H1 (cell line): Measurements from ENCODE around the gene YIPF6. TPM values are rescaled to one million over a fixed set of nuclear protein-coding genes. Genes with fewer than 3 reads are reported as not detected.
"Not testable (repeated sequence)": the region's sequence is repeated elsewhere in the genome, so short reads cannot be mapped to it uniquely, and the experiment has no call there.

ENCODE experiments used
- CTCF ChIA-PET: fragments of 300-600 bp; sonication (Branson Sonifier 250); formaldehyde crosslinking; loops from one replicate; lab custom pipeline; 2021; ENCODE audit not compliant: partially characterized antibody; lab: Charles Lee
- POLR2A ChIA-PET: fragments of 300-600 bp; sonication (Branson Sonifier 250); formaldehyde crosslinking; loops from one replicate; lab custom pipeline; 2021; ENCODE audit warnings: inconsistent platforms; ENCODE audit not compliant: partially characterized antibody; lab: Charles Lee
- DNase-seq, 2 experiments: peaks; one replicate each; pipeline versions ENCODE4 v3.0.0 to v3.0.0-alpha.2; 2010 to 2022; ENCODE audit warnings: low spot score in 2 of 2, low read depth in 1 of 2, mixed read lengths in 1 of 2
- FAIRE-seq: peaks from 2 replicates; lab custom pipeline; 2011; peaks lifted over from hg19 to GRCh38; lab: Jason Lieb, UNC
- H2AFZ ChIP-seq: 2 replicates; pipeline ENCODE4 v1.8.1; 2012; ENCODE audit warnings: low read length, inconsistent platforms
- H2AK5ac ChIP-seq: 2 replicates; pipeline ENCODE4 v1.6.1; 2013; ENCODE audit warnings: low read depth, low read length
- H2BK120ac ChIP-seq: replicated peaks from 2 replicates; pipeline ENCODE3; 2013; ENCODE audit warnings: low read depth, low read length, inconsistent platforms
- H2BK12ac ChIP-seq: 2 replicates; pipeline ENCODE4 v1.6.1; 2013; ENCODE audit warnings: low read depth, low read length
- H2BK15ac ChIP-seq: 2 replicates; pipeline ENCODE4 v1.6.1; 2013; ENCODE audit warnings: low read length
- H2BK20ac ChIP-seq: 2 replicates; pipeline ENCODE4 v1.6.1; 2013; ENCODE audit warnings: low read length
- H2BK5ac ChIP-seq: 2 replicates; pipeline ENCODE4 v1.6.1; 2013; ENCODE audit warnings: low read depth, low read length
- H3K14ac ChIP-seq: 2 replicates; pipeline ENCODE4 v1.6.1; 2013; ENCODE audit warnings: inconsistent platforms; ENCODE audit not compliant: insufficient read length
- H3K18ac ChIP-seq: 2 replicates; pipeline ENCODE4 v1.6.1; 2013; ENCODE audit warnings: low read length; ENCODE audit errors: extremely low read depth
- H3K23ac ChIP-seq: 2 replicates; pipeline ENCODE4 v1.6.1; 2013; ENCODE audit warnings: inconsistent platforms; ENCODE audit not compliant: insufficient read length
- H3K23me2 ChIP-seq: 2 replicates; pipeline ENCODE4 v1.6.1; 2013; ENCODE audit warnings: low read depth, low read length
- H3K27ac ChIP-seq: 2 replicates; pipeline ENCODE4 v1.6.1; 2011; ENCODE audit warnings: low read depth, low read length, inconsistent platforms
- H3K27me3 ChIP-seq, 4 experiments: replicated peaks in 1 of 4; 1 replicate in 1 of 4; 2 replicates in 3 of 4; pipeline versions ENCODE4 v1.6.1 to v1.8.1; 2011 to 2013; ENCODE audit warnings: low read length in 3 of 4, mild to moderate bottlenecking in 3 of 4, inconsistent platforms in 2 of 4, mixed read lengths in 2 of 4, moderate library complexity in 1 of 4; ENCODE audit not compliant: control insufficient read depth in 3 of 4, insufficient read depth in 3 of 4; ENCODE audit errors: extremely low read depth in 1 of 4
- H3K36me3 ChIP-seq, 4 experiments: 2 replicates each; pipeline versions ENCODE4 v1.6.1 to v1.8.1; 2011 to 2013; ENCODE audit warnings: mild to moderate bottlenecking in 4 of 4, low read length in 3 of 4, moderate library complexity in 2 of 4, control low read depth in 1 of 4, inconsistent platforms in 1 of 4; ENCODE audit not compliant: insufficient read depth in 4 of 4, control insufficient read depth in 2 of 4
- H3K4ac ChIP-seq: replicated peaks from 2 replicates; pipeline ENCODE3; 2013; ENCODE audit warnings: low read length, low read depth, mixed read lengths, inconsistent platforms; ENCODE audit not compliant: insufficient read length
- H3K4me1 ChIP-seq, 4 experiments: replicated peaks in 1 of 4; 1 replicate in 1 of 4; 2 replicates in 3 of 4; pipeline versions ENCODE4 v1.6.1 to v1.8.1; 2011 to 2013; ENCODE audit warnings: low read length in 3 of 4, inconsistent platforms in 2 of 4, mixed read lengths in 1 of 4; ENCODE audit not compliant: insufficient read depth in 4 of 4, control insufficient read depth in 3 of 4
- H3K4me2 ChIP-seq, 2 experiments: 2 replicates each; pipeline versions ENCODE4 v1.6.1 to v1.8.1; 2011 to 2013; ENCODE audit warnings: low read depth in 2 of 2, low read length in 2 of 2, control low read depth in 1 of 2, inconsistent platforms in 1 of 2, mild to moderate bottlenecking in 1 of 2; ENCODE audit not compliant: insufficient read depth in 1 of 2
- H3K4me3 ChIP-seq, 4 experiments: fragments of 200-600, 300-600 bp in 1 of 4; sonication (generic), shearing (Covaris generic), sonication (Bioruptor Twin) in 1 of 4; 2 replicates each; pipeline versions ENCODE4 v1.5.1 to v1.8.1; 2011 to 2016; ENCODE audit warnings: low read length in 4 of 4, low read depth in 3 of 4, control low read depth in 2 of 4, inconsistent platforms in 2 of 4, mild to moderate bottlenecking in 2 of 4, mixed read lengths in 1 of 4, moderate library complexity in 1 of 4; ENCODE audit not compliant: insufficient read depth in 2 of 4; ENCODE audit errors: extremely low read depth in 1 of 4
- H3K56ac ChIP-seq: replicated peaks from 2 replicates; pipeline ENCODE3; 2013; ENCODE audit warnings: low read depth, mild to moderate bottlenecking, mixed read lengths, low read length, inconsistent platforms; ENCODE audit not compliant: insufficient read length
- H3K79me1 ChIP-seq: 2 replicates; pipeline ENCODE4 v1.6.1; 2013; ENCODE audit warnings: low read depth, low read length, control low read depth
- H3K79me2 ChIP-seq, 2 experiments: 2 replicates each; pipeline versions ENCODE4 v1.6.1 to v1.8.1; 2012 to 2013; ENCODE audit warnings: low read length in 2 of 2, mild to moderate bottlenecking in 2 of 2, inconsistent platforms in 1 of 2; ENCODE audit not compliant: insufficient read depth in 2 of 2, control insufficient read depth in 1 of 2
- H3K9ac ChIP-seq, 4 experiments: replicated peaks in 1 of 4; 1 replicate in 1 of 4; 2 replicates in 3 of 4; pipeline versions ENCODE4 v1.6.1 to v1.8.1; 2011 to 2013; ENCODE audit warnings: low read depth in 3 of 4, low read length in 3 of 4, control low read depth in 2 of 4, mild to moderate bottlenecking in 2 of 4, moderate library complexity in 2 of 4, inconsistent platforms in 1 of 4; ENCODE audit errors: extremely low read depth in 1 of 4
- H3K9me3 ChIP-seq, 2 experiments: 2 replicates each; pipeline versions ENCODE4 v1.6.1 to v1.8.1; 2012 to 2013; ENCODE audit warnings: mild to moderate bottlenecking in 2 of 2, moderate library complexity in 2 of 2, control low read depth in 1 of 2, inconsistent platforms in 1 of 2, low read depth in 1 of 2, low read length in 1 of 2, mixed read lengths in 1 of 2; ENCODE audit not compliant: insufficient read depth in 2 of 2
- H4K20me1 ChIP-seq, 2 experiments: replicated peaks in 1 of 2; 2 replicates each; pipeline versions ENCODE3 to v1.8.1; 2011 to 2013; ENCODE audit warnings: inconsistent platforms in 2 of 2, low read length in 2 of 2, mild to moderate bottlenecking in 1 of 2; ENCODE audit not compliant: insufficient read depth in 2 of 2, control insufficient read depth in 1 of 2
- H4K5ac ChIP-seq: 2 replicates; pipeline ENCODE4 v1.6.1; 2013; ENCODE audit warnings: low read length, low read depth, mixed read lengths, inconsistent platforms; ENCODE audit not compliant: insufficient read length
- H4K8ac ChIP-seq: 2 replicates; pipeline ENCODE4 v1.8.0; 2013; ENCODE audit warnings: mild to moderate bottlenecking, moderate library complexity, low read length, inconsistent platforms; ENCODE audit not compliant: insufficient read depth; ENCODE audit errors: extremely low read depth
- H4K91ac ChIP-seq: replicated peaks from 2 replicates; pipeline ENCODE3; 2013; ENCODE audit warnings: low read length, mixed read lengths, inconsistent platforms; ENCODE audit not compliant: insufficient read length
- WGBS, 2 experiments: shearing (Covaris generic) in 1 of 2; methylation state at CpG; one replicate each; pipeline versions ENCODE4 v1.1.6 to v1.1.7; 2013 to 2015; ENCODE audit warnings: low lambda C conversion rate in 2 of 2, mixed read lengths in 2 of 2, inconsistent platforms in 1 of 2, low coverage in 1 of 2, missing lambda C conversion rate in 1 of 2; ENCODE audit not compliant: insufficient replicate concordance in 2 of 2, insufficient coverage in 1 of 2, insufficient read length in 1 of 2; ENCODE audit errors: extremely low coverage in 1 of 2, missing lambda C conversion rate in 1 of 2; 5-methylcytosine and 5-hydroxymethylcytosine counted together
- polyA plus RNA-seq, 7 experiments: library from polyadenylated mRNA; depleted of rRNA in 3 of 7; stranded (reverse) in 5 of 7; unstranded in 2 of 7; fragments of >200 nt in 5 of 7; fragments of 200-250 nt in 2 of 7; gene quantifications; 1 replicate in 5 of 7; 2 replicates in 1 of 7; 4 replicates in 1 of 7; pipeline versions ENCODE4 v1.2.1 to v1.2.3, GENCODE V29; 2011 to 2013; ENCODE audit warnings: missing spikeins in 2 of 7, mixed read lengths in 2 of 7
- total RNA-seq: library from RNA; stranded (reverse); fragmentation: NEBNext Ultra II Directional; extraction: Animal tissue kit (Norgen Biotek cat#: 25700); gene quantifications from 2 replicates; pipeline ENCODE4 v1.2.1, GENCODE V29; 2021

The YIPF6 gene
- total and polyA plus RNA-seq, 2 of the 8 experiments (the other 6 are each of a cell fraction or from before 2014, with no cell fraction given) = 16.9 to 34.1 TPM

GRCh38 chrX:68557126-68557525 is 58.3 kb downstream of the YIPF6 start:
- H3K4ac ChIP-seq, DNase-seq, FAIRE-seq, H4K8ac ChIP-seq, H2AFZ ChIP-seq, H3K23me2 ChIP-seq, H3K36me3 ChIP-seq, H4K91ac ChIP-seq, H2BK15ac ChIP-seq, H2BK20ac ChIP-seq, H3K18ac ChIP-seq, H3K79me1 ChIP-seq, H3K23ac ChIP-seq, H3K14ac ChIP-seq, POLR2A ChIA-PET, H2AK5ac ChIP-seq, H2BK120ac ChIP-seq, H4K5ac ChIP-seq, H4K20me1 ChIP-seq, H3K56ac ChIP-seq, H3K9ac ChIP-seq, H3K27me3 ChIP-seq, H3K27ac ChIP-seq, H3K4me2 ChIP-seq, CTCF ChIA-PET, H3K4me1 ChIP-seq, H3K4me3 ChIP-seq, H2BK12ac ChIP-seq, H2BK5ac ChIP-seq, H3K79me2 ChIP-seq, H3K9me3 ChIP-seq: not testable (repeated sequence)
- WGBS, 2 experiments = 89% methylated on average over 5 of the region's 8 CpGs; no CpG with 5 or more reads in 1 of the 2 experiments

GRCh38 chrX:68559905-68560304 is 61.1 kb downstream of the YIPF6 start:
- H3K18ac ChIP-seq, H3K79me1 ChIP-seq, H3K4me1 ChIP-seq, H2BK5ac ChIP-seq, POLR2A ChIA-PET, H3K14ac ChIP-seq, CTCF ChIA-PET, H3K27ac ChIP-seq, H4K20me1 ChIP-seq, H3K36me3 ChIP-seq, H3K4ac ChIP-seq, H3K23ac ChIP-seq, H3K23me2 ChIP-seq, H3K79me2 ChIP-seq, H4K5ac ChIP-seq, H3K27me3 ChIP-seq, H3K56ac ChIP-seq, DNase-seq, H3K4me2 ChIP-seq, H4K8ac ChIP-seq, H4K91ac ChIP-seq, H3K9me3 ChIP-seq, FAIRE-seq, H2BK120ac ChIP-seq, H2BK15ac ChIP-seq, H2BK12ac ChIP-seq, H3K4me3 ChIP-seq, H3K9ac ChIP-seq, H2AK5ac ChIP-seq, H2AFZ ChIP-seq, H2BK20ac ChIP-seq: not testable (repeated sequence)
- 97% methylated on average over 4 of the region's 4 CpGs; no CpG with 5 or more reads in 1 of the 2 experiments for WGBS, 2 experiments
